Measurements from ENCODE around the gene JCAD. TPM values are rescaled to one million over a fixed set of nuclear protein-coding genes. Genes with fewer than 3 reads are reported as not detected.
"Not testable (repeated sequence)": the region's sequence is repeated elsewhere in the genome, so short reads cannot be mapped to it uniquely, and the experiment has no call there.

The JCAD gene
- total RNA-seq, 2 donors from 2014 or later, result 0.02 to 0.05 TPM

GRCh38 chr10:30022590-30022989, 36.8 kb downstream of the JCAD start:
- Mint-ChIP-seq H3K9me3 (no peaks in the 10 kb centered on the region), H3K27ac (no peak overlapping the region), H3K36me3 (no peaks in the 10 kb centered on the region)
- DNase-seq (ENCODE audit: low spot score in 2 of 2) (no peak), ATAC-seq (no peak)

DNA sequence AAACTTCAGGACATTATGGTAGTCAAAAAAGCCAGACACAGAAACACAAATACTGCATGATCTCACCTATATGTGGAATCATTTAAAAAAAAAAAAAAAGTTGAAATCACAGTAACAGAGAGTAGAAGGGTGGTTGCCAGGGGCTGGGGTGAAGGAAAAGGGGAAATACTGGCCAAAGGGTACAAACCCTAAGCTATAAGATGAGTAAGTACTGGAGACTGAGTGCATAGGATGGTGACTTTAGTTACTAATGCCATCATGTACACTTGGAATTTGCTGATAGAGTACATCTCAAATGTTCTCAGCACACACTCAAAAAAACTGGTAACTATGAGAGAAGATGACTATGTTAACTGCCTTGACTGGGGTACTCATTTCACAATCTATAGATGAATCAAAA, 39.9 kb downstream of the JCAD start:
- Mint-ChIP-seq H3K36me3 (no peaks in the 10 kb centered on the region), H3K27ac (no peak overlapping the region), H3K9me3 (no peaks in the 10 kb centered on the region)
- no peak for DNase-seq (ENCODE audit: low spot score in 2 of 2)
- peak in 1 of 2 donors; percentile 52 for ATAC-seq

DNA sequence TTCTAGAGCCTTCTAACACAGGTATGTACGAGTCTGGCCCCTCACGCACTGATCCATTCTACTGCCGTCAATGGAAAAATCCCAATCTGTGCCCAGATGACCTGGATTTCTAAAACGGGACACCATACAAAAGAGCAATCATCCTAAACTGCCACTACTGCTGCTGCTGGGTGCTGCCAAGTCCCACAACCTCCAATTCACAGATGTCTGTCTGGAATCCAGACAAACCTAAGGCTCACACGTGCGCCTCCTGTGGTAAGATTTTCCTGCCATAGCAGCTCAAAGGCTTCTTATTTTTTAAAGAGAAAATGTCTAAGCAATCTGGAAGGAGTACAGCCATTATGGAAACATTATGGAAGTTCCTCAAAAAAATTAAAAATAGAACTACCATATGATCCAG, 40.9 kb downstream of the JCAD start:
- DNase-seq (ENCODE audit: low spot score in 2 of 2) (no peak), ATAC-seq (no peak)
- no peak overlapping the region for H3K27ac Mint-ChIP-seq
- no peaks in the 10 kb centered on the region for H3K9me3 Mint-ChIP-seq
- H3K36me3 Mint-ChIP-seq, result peaks cover 0 to 4% of the 10 kb centered on the region in 2 donors

DNA sequence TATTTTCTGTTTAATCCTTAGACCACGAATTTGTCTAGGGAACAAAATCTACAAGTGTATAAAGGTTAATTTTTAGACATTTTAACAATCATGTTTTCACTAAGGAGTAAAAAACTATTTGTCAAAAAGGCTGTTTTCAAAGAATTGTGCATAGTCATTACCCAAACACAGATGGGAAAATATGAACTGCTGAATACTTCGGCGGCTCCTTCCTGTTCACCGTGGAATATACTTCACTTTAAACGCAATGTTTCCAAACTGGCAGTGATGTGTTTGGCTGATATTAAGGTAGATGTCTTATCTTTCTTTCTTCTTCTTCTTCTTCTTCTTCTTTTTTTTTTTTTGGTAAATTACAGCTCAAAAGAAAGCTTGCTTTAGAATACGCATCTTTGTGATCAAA, 41.4 kb downstream of the JCAD start:
- H3K9me3 Mint-ChIP-seq, result no peaks in the 10 kb centered on the region
- DNase-seq (ENCODE audit: low spot score in 2 of 2) (no peak), ATAC-seq (no peak)
- H3K36me3 Mint-ChIP-seq, result peaks cover 0 to 4% of the 10 kb centered on the region in 2 donors
- no peak overlapping the region for H3K27ac Mint-ChIP-seq

DNA sequence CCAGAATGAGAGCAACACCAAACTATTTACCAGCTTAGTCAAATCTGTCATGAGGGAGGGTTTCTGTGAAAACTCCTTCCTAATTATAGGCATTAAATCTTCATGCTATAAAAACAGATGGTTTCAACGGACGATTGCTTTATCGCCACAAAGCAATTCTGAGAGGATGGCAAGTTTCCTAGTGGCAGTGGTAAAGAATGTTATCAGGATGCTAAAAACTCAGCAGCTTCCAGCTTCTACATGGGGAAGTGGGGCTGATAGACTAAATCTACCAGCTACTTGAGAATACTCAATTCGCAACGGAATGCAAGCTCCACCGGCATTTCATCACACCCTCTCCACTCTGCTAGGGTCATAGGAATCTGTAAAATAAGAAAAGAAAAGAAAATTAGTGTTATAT, 41.8 kb downstream of the JCAD start:
- H3K36me3 Mint-ChIP-seq, result peaks cover 0 to 4% of the 10 kb centered on the region in 2 donors
- H3K9me3 Mint-ChIP-seq, result no peaks in the 10 kb centered on the region
- no peak overlapping the region for H3K27ac Mint-ChIP-seq
- ATAC-seq (no peak), DNase-seq (ENCODE audit: low spot score in 2 of 2) (no peak)

- H3K9me3 Mint-ChIP-seq, result no peaks in the 10 kb centered on the region
- DNase-seq (ENCODE audit: low spot score in 2 of 2), result no peak
- ATAC-seq, result peak in 1 of 2 donors; percentile 28
- H3K36me3 Mint-ChIP-seq, result peaks cover 0 to 4% of the 10 kb centered on the region in 2 donors
- H3K27ac Mint-ChIP-seq, result no peak overlapping the region
Observed at GRCh38 chr10:30014511-30014910, 44.9 kb downstream of the JCAD start.

DNA sequence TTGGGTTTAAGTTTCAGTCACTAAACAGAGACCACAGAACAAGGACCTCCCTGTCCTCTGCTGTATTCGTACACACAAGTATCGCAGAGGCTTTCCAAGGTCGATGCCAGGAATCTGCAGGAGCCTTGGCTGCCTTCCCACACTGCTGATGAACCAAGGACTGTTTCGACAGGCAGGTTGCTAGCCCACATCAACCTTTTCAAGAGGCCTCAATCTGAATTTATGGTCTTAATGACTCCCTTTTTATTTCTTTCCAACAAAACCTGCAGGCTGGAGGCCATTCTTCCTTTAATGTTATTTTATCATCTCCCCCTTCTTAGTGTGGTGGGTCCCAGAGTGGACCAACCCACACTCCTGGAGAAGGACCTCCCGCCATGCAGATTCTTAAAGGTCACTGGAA, 45.6 kb downstream of the JCAD start:
- ATAC-seq, result no peak
- DNase-seq (ENCODE audit: low spot score in 2 of 2), result no peak
- Mint-ChIP-seq H3K36me3 (peaks cover 0 to 4% of the 10 kb centered on the region in 2 donors), H3K9me3 (no peaks in the 10 kb centered on the region), H3K27ac (no peak overlapping the region)

DNA sequence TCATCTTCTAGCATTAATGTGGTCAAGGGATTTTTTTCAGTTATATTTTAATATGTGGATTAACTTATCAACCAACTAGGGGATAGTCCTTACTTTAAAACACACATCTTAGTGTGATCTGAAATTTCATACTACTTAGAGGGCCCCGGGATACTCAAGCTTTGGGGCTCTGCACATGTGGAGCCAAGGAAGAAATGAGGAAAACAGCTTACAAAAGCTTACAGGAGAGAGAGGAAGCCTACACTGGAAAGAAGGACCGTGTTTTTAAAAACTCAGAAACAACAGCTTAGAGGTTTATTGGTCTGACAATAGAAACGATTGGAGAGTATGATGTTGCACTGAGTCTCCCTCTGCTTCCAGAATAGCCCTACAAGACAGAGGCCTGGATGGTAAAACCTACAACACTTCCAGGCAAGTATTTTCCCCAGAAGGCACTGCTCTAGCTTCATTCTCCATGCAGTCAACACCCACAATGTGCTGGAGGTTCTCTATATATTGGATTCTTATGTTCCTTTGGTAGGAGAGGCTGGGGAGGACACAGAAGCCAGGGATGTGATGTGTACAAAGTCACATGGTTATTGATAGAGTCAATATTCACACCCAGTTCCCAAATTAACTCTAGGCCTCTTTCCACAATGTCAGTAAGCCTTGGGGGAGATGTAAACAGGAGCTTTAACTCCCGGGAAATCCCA, 47.3 kb downstream of the JCAD start:
- no peak for DNase-seq (ENCODE audit: low spot score in 2 of 2)
- H3K9me3 Mint-ChIP-seq, result no peaks in the 10 kb centered on the region
- ATAC-seq, result no peak
- no peak overlapping the region for H3K27ac Mint-ChIP-seq
- peaks cover 0 to 7% of the 10 kb centered on the region in 2 donors for H3K36me3 Mint-ChIP-seq

- no peak overlapping the region for H3K27ac Mint-ChIP-seq
- ATAC-seq (no peak), DNase-seq (ENCODE audit: low spot score in 2 of 2) (no peak)
- peaks cover 0 to 7% of the 10 kb centered on the region in 2 donors for H3K36me3 Mint-ChIP-seq
- H3K9me3 Mint-ChIP-seq, result no peaks in the 10 kb centered on the region
Observed at GRCh38 chr10:30011396-30011795, 48.0 kb downstream of the JCAD start.

- peaks cover 0 to 4% of the 10 kb centered on the region in 2 donors for H3K36me3 Mint-ChIP-seq
- H3K27ac Mint-ChIP-seq, result no peak overlapping the region
Observed at GRCh38 chr10:30007406-30007805, 52.0 kb downstream of the JCAD start.

DNA sequence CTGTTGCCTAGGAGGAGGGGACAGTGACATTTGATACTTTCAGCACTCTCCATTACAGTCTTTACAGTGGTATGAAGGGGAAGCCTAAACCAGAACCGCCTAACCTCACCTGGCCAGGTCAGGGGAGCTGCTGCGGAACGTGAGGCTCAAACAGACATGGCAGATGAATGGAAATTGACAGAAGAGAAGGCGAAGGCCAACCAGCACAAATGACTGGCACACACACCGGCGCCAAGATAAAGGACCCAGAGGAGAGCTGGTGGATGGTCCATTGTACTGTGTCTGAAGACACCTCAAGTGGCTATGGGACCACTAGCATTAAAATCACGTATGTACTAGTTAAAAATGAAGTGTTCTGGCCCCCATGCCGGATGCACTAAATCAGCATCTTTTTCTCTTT, 53.0 kb downstream of the JCAD start:
- ATAC-seq (no peak), DNase-seq (ENCODE audit: low spot score in 2 of 2) (no peak)
- Mint-ChIP-seq H3K27ac (no peak overlapping the region), H3K36me3 (peaks cover 0 to 4% of the 10 kb centered on the region in 2 donors), H3K9me3 (no peaks in the 10 kb centered on the region)

More at GRCh38 chr10:30007406-30007805, 52.0 kb downstream of the JCAD start:
- no peak for ATAC-seq
- no peak for DNase-seq (ENCODE audit: low spot score in 2 of 2)
- no peaks in the 10 kb centered on the region for H3K9me3 Mint-ChIP-seq

DNA sequence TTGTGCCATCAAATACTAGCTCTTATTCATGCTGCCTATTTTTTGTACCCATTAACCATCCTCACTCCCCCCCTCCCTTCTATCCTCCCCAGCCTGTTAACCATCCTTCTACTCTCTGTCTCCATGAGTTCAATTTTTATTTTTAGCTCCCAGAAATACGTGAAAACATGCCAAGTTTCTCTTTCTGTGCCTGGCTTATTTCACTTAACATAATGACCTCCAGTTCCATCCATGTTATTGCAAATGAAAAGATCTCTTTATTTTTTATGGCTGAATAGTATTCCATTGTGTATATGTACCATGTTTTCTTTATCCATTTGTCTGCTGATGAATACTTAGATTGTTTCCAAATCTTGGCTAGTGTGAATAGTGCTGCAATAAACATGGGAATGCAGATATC, 54.3 kb downstream of the JCAD start:
- not testable (repeated sequence) for H3K36me3 Mint-ChIP-seq, ATAC-seq

DNA sequence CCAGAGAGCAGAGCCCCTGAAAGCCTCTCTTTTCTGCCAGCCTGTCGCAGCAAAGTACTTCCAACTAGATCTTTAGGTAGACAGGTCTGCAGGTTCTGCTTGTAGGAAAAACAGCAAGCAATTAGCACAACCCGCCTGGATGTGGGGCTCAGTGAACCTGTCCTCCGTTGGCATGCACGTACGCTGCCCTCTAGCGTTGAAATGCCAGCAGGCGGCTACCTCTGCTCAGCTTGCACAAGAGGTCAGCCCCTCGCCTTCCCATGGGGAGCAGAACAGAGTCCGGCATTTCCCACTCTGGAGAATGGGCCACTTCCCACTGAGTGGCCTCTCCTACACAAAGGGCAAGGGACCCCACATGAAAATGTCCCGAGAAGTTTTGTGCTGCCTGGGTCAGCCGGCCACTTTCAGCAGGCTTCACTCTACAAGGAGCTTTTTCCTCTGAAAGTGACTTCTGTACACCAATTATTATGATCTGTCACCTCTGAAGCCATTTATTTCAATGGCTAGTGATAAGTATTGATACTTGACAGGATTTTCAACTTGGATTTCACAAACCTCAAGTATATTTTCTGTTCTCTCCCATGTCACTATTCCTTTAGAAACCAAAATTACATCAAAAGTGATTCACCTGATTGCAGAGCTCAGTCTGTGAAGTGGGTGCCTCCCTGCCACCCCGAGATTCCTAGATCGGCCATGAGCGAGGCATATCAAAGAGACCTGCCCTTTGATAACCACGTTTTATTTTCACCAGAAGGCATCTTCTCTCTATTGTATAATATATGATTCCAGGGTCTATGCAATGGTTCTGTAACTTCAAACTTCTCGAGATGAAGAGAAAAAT, 56.7 kb downstream of the JCAD start:
- Mint-ChIP-seq H3K36me3 (peaks cover 0 to 2% of the 10 kb centered on the region in 2 donors), H3K27ac (no peak overlapping the region), H3K9me3 (no peaks in the 10 kb centered on the region)
- peak in 1 of 2 donors; percentile 71 for DNase-seq (ENCODE audit: low spot score in 2 of 2)
- peak; percentile 69 to 83 for ATAC-seq

More for the DNA sequence above, 54.3 kb downstream of the JCAD start:
- H3K9me3 Mint-ChIP-seq; H3K27ac Mint-ChIP-seq; DNase-seq (ENCODE audit: low spot score in 2 of 2): not testable (repeated sequence)

DNA sequence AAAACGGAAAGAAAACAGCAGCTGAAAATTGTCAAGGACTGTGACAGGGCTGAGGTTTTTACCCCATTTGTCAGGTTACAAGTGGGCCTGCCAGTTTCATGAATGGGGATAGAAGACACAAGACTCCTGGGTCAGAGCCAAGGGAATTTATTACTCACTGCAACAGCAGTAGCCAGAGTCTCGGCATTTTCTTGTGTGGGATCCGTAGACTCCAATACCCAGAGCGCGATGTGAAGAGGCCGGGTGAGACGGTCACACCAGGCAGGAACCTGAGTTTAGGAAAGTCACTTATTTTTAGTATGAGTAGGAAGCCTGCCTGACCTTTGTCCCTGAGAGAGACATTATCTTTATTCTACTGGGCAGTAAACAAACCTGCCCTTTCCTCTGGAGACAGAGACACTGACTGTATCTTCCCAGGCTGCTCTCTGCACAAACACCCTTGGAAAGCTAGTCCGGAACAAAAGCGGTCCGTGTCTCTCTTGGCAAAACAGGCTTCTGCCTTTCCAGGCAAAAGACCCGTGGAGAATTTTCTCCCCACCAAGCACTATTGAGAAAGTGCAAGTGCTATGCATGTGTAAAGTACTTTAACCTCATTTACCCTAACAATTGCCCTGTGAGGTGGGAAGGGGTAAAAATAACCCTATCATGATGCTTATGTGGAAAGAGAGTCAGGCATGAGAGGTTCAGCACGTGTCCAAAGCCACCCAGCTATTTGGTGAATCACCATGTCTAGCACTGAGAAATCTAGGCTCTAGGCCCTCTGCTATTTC, 58.4 kb downstream of the JCAD start:
- H3K27ac Mint-ChIP-seq, result no peak overlapping the region
- no peaks in the 10 kb centered on the region for H3K9me3 Mint-ChIP-seq
- ATAC-seq (no peak), DNase-seq (ENCODE audit: low spot score in 2 of 2) (no peak)
- no peaks in the 10 kb centered on the region for H3K36me3 Mint-ChIP-seq

- no peaks in the 10 kb centered on the region for H3K9me3 Mint-ChIP-seq
- no peaks in the 10 kb centered on the region for H3K36me3 Mint-ChIP-seq
- H3K27ac Mint-ChIP-seq, result no peak overlapping the region
- ATAC-seq (peak; percentile 76 to 79), DNase-seq (ENCODE audit: low spot score in 2 of 2) (peak in 1 of 2 donors; percentile 78)
Observed at GRCh38 chr10:29998142-29998808, 61.1 kb downstream of the JCAD start.

DNA sequence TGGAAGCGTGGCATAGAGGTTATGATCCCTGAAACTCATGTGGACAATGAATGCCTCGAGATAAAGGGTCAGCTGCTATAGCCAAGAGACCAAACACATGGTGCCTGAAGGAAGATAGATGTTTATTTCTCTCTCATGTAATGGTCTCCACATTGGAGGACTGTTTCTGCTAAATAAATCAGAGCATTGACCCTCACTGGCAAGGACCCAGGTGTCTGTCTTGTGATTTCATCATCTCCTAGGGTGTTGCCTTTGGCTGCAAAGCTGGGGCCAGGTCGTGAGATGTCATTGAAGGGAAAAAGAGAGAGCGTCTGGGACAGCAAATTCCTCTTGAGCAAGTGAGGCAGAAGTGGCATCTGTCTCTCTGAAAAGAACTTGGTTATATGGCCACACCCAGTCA, 64.6 kb downstream of the JCAD start:
- no peak for DNase-seq (ENCODE audit: low spot score in 2 of 2)
- H3K9me3 Mint-ChIP-seq, result no peaks in the 10 kb centered on the region
- no peak overlapping the region for H3K27ac Mint-ChIP-seq
- ATAC-seq, result no peak
- no peaks in the 10 kb centered on the region for H3K36me3 Mint-ChIP-seq

Measured in activated naive CD4-positive, alpha-beta T cell treated with anti-CD3 and anti-CD28 coated beads, Interleukin-2, amount 50 U/mL, for 72 hours (primary cell).